ENCODE measurements around the gene C2orf74.
"Not testable (repeated sequence)": the region's sequence is repeated elsewhere in the genome, so short reads cannot be mapped to it uniquely, and the experiment has no call there.

Gene C2orf74

GRCh38 chr2:61187085-61187484 is 25.1 kb downstream of the C2orf74 start:
- in situ Hi-C loops (cut with HindIII; ENCODE audit: low pct_ligation_motif_present, low sequenced_read_pairs), result no loop called here
- H3K27me3 ChIP-seq (replicated peaks), result no peaks in the 10 kb centered on the region
- H3K4me3 ChIP-seq (ENCODE audit: low read depth, low read length), result no peak overlapping the region
- no peak for TF ChIP-seq CTCF (IDR thresholded peaks at IDR 0.05; ENCODE audit: low read depth, low read length, missing control alignments)
- H3K27ac ChIP-seq, result no peak overlapping the region
- peaks cover 77% of the 10 kb centered on the region for H3K36me3 ChIP-seq (replicated peaks)
- DNase-seq, result no peak

- DNase-seq, result no peak
- Histone ChIP-seq H3K27ac (no peak overlapping the region), H3K4me3 (ENCODE audit: low read depth, low read length) (no peak overlapping the region), H3K36me3 (replicated peaks) (peaks cover 28% of the 10 kb centered on the region), H3K27me3 (replicated peaks) (no peaks in the 10 kb centered on the region)
- no peak for TF ChIP-seq CTCF (IDR thresholded peaks at IDR 0.05; ENCODE audit: low read depth, low read length, missing control alignments)
- in situ Hi-C loops (cut with HindIII; ENCODE audit: low pct_ligation_motif_present, low sequenced_read_pairs), result no loop called here
Measured at GRCh38 chr2:61193670-61194561, 31.9 kb downstream of the C2orf74 start.

GRCh38 chr2:61194646-61195045 is 32.7 kb downstream of the C2orf74 start:
- DNase-seq; H3K27me3 ChIP-seq (replicated peaks); H3K4me3 ChIP-seq (ENCODE audit: low read depth, low read length); in situ Hi-C loops (cut with HindIII; ENCODE audit: low pct_ligation_motif_present, low sequenced_read_pairs); H3K27ac ChIP-seq: not testable (repeated sequence)
- peaks cover 26% of the 10 kb centered on the region for H3K36me3 ChIP-seq (replicated peaks)

- Histone ChIP-seq H3K36me3 (replicated peaks) (peaks cover 22% of the 10 kb centered on the region), H3K27me3 (replicated peaks) (no peaks in the 10 kb centered on the region), H3K27ac (no peak overlapping the region), H3K4me3 (ENCODE audit: low read depth, low read length) (no peak overlapping the region)
- DNase-seq, result no peak
- in situ Hi-C loops (cut with HindIII; ENCODE audit: low pct_ligation_motif_present, low sequenced_read_pairs), result no loop called here
- no peak for TF ChIP-seq CTCF (IDR thresholded peaks at IDR 0.05; ENCODE audit: low read depth, low read length, missing control alignments)
Measured at GRCh38 chr2:61196671-61197070, 34.7 kb downstream of the C2orf74 start.

GRCh38 chr2:61205132-61205531 is 43.1 kb downstream of the C2orf74 start:
- Histone ChIP-seq H3K4me3 (ENCODE audit: low read depth, low read length) (no peak overlapping the region), H3K36me3 (replicated peaks) (peaks cover 53% of the 10 kb centered on the region), H3K27ac (no peak overlapping the region), H3K27me3 (replicated peaks) (no peaks in the 10 kb centered on the region)
- DNase-seq, result no peak
- no peak for TF ChIP-seq CTCF (IDR thresholded peaks at IDR 0.05; ENCODE audit: low read depth, low read length, missing control alignments)
- in situ Hi-C loops (cut with HindIII; ENCODE audit: low pct_ligation_motif_present, low sequenced_read_pairs), result no loop called here

- Histone ChIP-seq H3K36me3 (replicated peaks) (peaks cover 28% of the 10 kb centered on the region), H3K27ac (peak overlapping the region; percentile 23), H3K4me3 (ENCODE audit: low read depth, low read length) (no peak overlapping the region), H3K27me3 (replicated peaks) (no peaks in the 10 kb centered on the region)
- peak; percentile 60 for DNase-seq
- in situ Hi-C loops (cut with HindIII; ENCODE audit: low pct_ligation_motif_present, low sequenced_read_pairs), result no loop called here
- no peak for TF ChIP-seq CTCF (IDR thresholded peaks at IDR 0.05; ENCODE audit: low read depth, low read length, missing control alignments)
Measured at GRCh38 chr2:61210332-61210981, 48.5 kb downstream of the C2orf74 start.
